Ovary (tissue), 9 donors: ENCODE results near the gene PRR16. TPM values are rescaled to one million over a fixed set of nuclear protein-coding genes. Genes with fewer than 3 reads are reported as not detected.

Source experiments
- DNase-seq, 5 donors: peaks; one replicate each; pipeline ENCODE4 v3.0.0-alpha.2; 2019 to 2020
- H3K27ac ChIP-seq, 2 donors: fragments of 200-600 bp; one replicate each; pipeline versions ENCODE4 v1.5.1 to v1.8.0; 2019 to 2022
- H3K27me3 ChIP-seq: fragments of 200-600 bp; one replicate; pipeline ENCODE4 v1.8.0; 2022
- H3K36me3 ChIP-seq: fragments of 200-600 bp; sonication (generic); one replicate; pipeline ENCODE4 v1.5.1; 2019
- H3K4me1 ChIP-seq: one replicate; pipeline ENCODE4 v1.8.1; 2013; ENCODE audit warnings: mild to moderate bottlenecking, moderate library complexity; ENCODE audit not compliant: insufficient read depth
- H3K4me3 ChIP-seq: fragments of 200-600 bp; sonication (generic); one replicate; pipeline ENCODE4 v1.5.1; 2017
- H3K9me3 ChIP-seq, 2 donors: fragments of 200-600 bp in 1 of 2; sonication (generic) in 1 of 2; one replicate each; pipeline versions ENCODE4 v1.5.1 to v1.8.1; 2013 to 2019; ENCODE audit warnings: mild to moderate bottlenecking in 1 of 2, moderate library complexity in 1 of 2
- CTCF ChIP-seq, 3 donors: fragments of 450-650 bp in 2 of 3; fragments of 200-600 bp in 1 of 3; IDR thresholded peaks; one replicate each; pipeline versions ENCODE4 v1.5.1 to v1.8.0; 2016 to 2022; ENCODE audit warnings: antibody characterized with exemption in 3 of 3, mild to moderate bottlenecking in 1 of 3
- EP300 ChIP-seq: sonication (generic); formaldehyde crosslinking; IDR thresholded peaks from one replicate; pipeline ENCODE4 v1.6.1; 2017; ENCODE audit warnings: antibody characterized with exemption
- POLR2A ChIP-seq: fragments of 450-650 bp; IDR thresholded peaks from one replicate; pipeline ENCODE4 v1.6.1; 2017; ENCODE audit warnings: antibody characterized with exemption, mild to moderate bottlenecking, moderate library complexity
- WGBS, 3 donors: extraction: QIAGEN DNeasy Blood & Tissue Kit in 1 of 3; methylation state at CpG; one replicate each; pipeline versions ENCODE4 v1.1.5 to v1.1.7; 2013 to 2017; 5-methylcytosine and 5-hydroxymethylcytosine counted together
- intact Hi-C, 4 donors: fragments of 100-400 bp; cut with DNase I; formaldehyde crosslinking; loops; one replicate each; pipeline versions ENCODE4 v1.11.0 to v1.15.1; 2022 to 2023
- polyA plus RNA-seq, 2 donors: library from polyadenylated mRNA; stranded (reverse); fragments of 200-250 nt in 1 of 2; fragments of 350-450 nt in 1 of 2; fragmentation: Illumina TruSeq in 1 of 2; extraction: RNeasy Lipid Tissue Mini Kit (QIAGEN cat#74804) in 1 of 2; gene quantifications; one replicate each; pipeline ENCODE4 v1.2.3, GENCODE V29; 2013 to 2014
- total RNA-seq, 7 donors: library from RNA; depleted of rRNA in 2 of 7; stranded (reverse); fragments of >200 nt in 2 of 7; fragmentation: NEBNext Ultra II Directional in 3 of 7; extraction: Animal tissue kit (Norgen Biotek cat#: 25700) in 3 of 7; gene quantifications; one replicate each; pipeline versions ENCODE4 v1.1.0 to v1.2.4, GENCODE V29; 2016 to 2023
- donor health status: DM: no; HTN: no; CAD: no; lungs with moderate emphysema.
- donor health status: DM: no; HTN: no; CAD: no.
- donor health status: Bipolar disorder and iron deficiency.
- donor health status: DM: yes; HTN: yes; CAD: no.
- donor health status: DM: no; HTN: no; CAD: no.
- donor health status: DM: yes; HTN: yes; CAD: no.

PRR16 gene
- total and polyA plus RNA-seq, 9 donors: 1.5 to 11.0 (median 4.6) TPM

DNA sequence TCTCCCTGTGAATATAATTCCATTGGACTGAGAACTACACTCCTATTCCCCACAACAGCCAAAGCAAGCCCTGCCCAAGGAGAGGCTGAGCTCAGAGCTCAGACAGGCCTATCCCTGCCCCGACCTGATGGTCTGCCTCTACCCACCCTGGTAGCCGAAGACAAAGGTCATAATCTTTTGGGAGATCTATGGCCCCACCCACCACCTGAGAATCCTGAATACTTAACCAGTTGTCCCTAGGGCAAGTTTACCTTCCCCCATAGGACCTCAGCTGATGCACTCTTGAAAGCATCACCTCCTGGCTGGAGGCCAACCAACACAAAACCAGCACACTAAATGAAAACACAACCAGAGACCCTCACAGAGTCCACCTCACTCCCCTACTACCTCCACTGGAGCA is 167.5 kb downstream of the PRR16 start:
- H3K36me3 ChIP-seq: no peaks in the 10 kb centered on the region
- H3K27me3 ChIP-seq: no peaks in the 10 kb centered on the region
- no peak overlapping the region for H3K4me3 ChIP-seq
- no peak for DNase-seq
- 86 to 89% (median 89%) methylated on average over 2 of the region's 2 CpGs for WGBS, 3 donors
- no peak for TF ChIP-seq EP300
- no peak for TF ChIP-seq POLR2A
- TF ChIP-seq CTCF (IDR thresholded peaks at IDR 0.05): no peak
- intact Hi-C loops: loop anchor here in 1 of 4 donors (5.0 kb wide), 1 partner anchor 1476 kb away; no protein-coding TSS in a partner anchor
- H3K4me1 ChIP-seq: no peaks in the 10 kb centered on the region
- no peaks in the 10 kb centered on the region for H3K9me3 ChIP-seq
- no peak overlapping the region for H3K27ac ChIP-seq

- DNase-seq: no peak
- H3K9me3 ChIP-seq: no peaks in the 10 kb centered on the region
- H3K27me3 ChIP-seq: no peaks in the 10 kb centered on the region
- intact Hi-C loops: loop anchor here in 1 of 4 donors (5.0 kb wide), 1 partner anchor 1475 kb away; no protein-coding TSS in a partner anchor
- H3K4me3 ChIP-seq: no peak overlapping the region
- H3K27ac ChIP-seq: no peak overlapping the region
- no peaks in the 10 kb centered on the region for H3K4me1 ChIP-seq
- TF ChIP-seq POLR2A (no peak), EP300 (no peak), CTCF (IDR thresholded peaks at IDR 0.05) (no peak)
- 92 to 96% (median 95%) methylated on average over 3 of the region's 3 CpGs for WGBS, 3 donors
- no peaks in the 10 kb centered on the region for H3K36me3 ChIP-seq
Observed at GRCh38 chr5:120632430-120632829, 168.3 kb downstream of the PRR16 start.

GRCh38 chr5:120638449-120638848 is 174.3 kb downstream of the PRR16 start:
- no peaks in the 10 kb centered on the region for H3K9me3 ChIP-seq
- H3K4me3 ChIP-seq: no peak overlapping the region

GRCh38 chr5:120640778-120641177 is 176.7 kb downstream of the PRR16 start:
- H3K36me3 ChIP-seq: no peaks in the 10 kb centered on the region
- no peaks in the 10 kb centered on the region for H3K4me1 ChIP-seq
- no peaks in the 10 kb centered on the region for H3K9me3 ChIP-seq
- no peak overlapping the region for H3K27ac ChIP-seq
- intact Hi-C loops: no loop called here
- 51 to 70% (median 65%) methylated on average over 3 of the region's 3 CpGs for WGBS, 3 donors
- TF ChIP-seq CTCF (IDR thresholded peaks at IDR 0.05) (no peak), EP300 (no peak), POLR2A (no peak)
- no peak for DNase-seq
- no peaks in the 10 kb centered on the region for H3K27me3 ChIP-seq
- no peak overlapping the region for H3K4me3 ChIP-seq

More at GRCh38 chr5:120638449-120638848, 174.3 kb downstream of the PRR16 start:
- DNase-seq: no peak
- 40 to 44% (median 42%) methylated on average over 3 of the region's 3 CpGs for WGBS, 3 donors
- Histone ChIP-seq H3K36me3 (no peaks in the 10 kb centered on the region), H3K27ac (no peak overlapping the region), H3K4me1 (no peaks in the 10 kb centered on the region), H3K27me3 (no peaks in the 10 kb centered on the region)
- intact Hi-C loops: no loop called here
- TF ChIP-seq POLR2A (no peak), CTCF (IDR thresholded peaks at IDR 0.05) (no peak), EP300 (no peak)
